ENCODE measurements around the gene RAD51C.

- no peak for TF ChIP-seq CTCF (conservative IDR thresholded peaks at IDR 0.05 in 1 of 2, IDR thresholded peaks at IDR 0.05 in 1 of 2; ENCODE audit: extremely low read depth in 1 of 2, insufficient read depth in 1 of 2, low read depth in 1 of 2, low read length in 2 of 2)
- TF ChIP-seq EZH2 (IDR thresholded peaks at IDR 0.05; ENCODE audit: borderline replicate concordance, low read length): no peak
Observed at GRCh38 chr17:58694826-58695225, 2.4 kb downstream of the RAD51C start.
